ENCODE data around the gene IFITM2. TPM values are rescaled to one million over a fixed set of nuclear protein-coding genes. Genes with fewer than 3 reads are reported as not detected.
A peak's percentile ranks its signal among the peaks of the same experiment; 100 is the strongest.

The IFITM2 gene
- total RNA-seq, 1 donor from 2014 or later: 780 TPM

- no peak overlapping the region for H3K27ac ChIP-seq
- H3K27me3 ChIP-seq: peaks cover 8% of the 10 kb centered on the region
- DNase-seq (ENCODE audit: extremely low spot score in 2 of 2): no peak
- peaks cover 31% of the 10 kb centered on the region for H3K4me1 ChIP-seq
- intact Hi-C loops (cut with DNase I): no loop called here
- no peaks in the 10 kb centered on the region for H3K9me3 ChIP-seq
- H3K4me3 ChIP-seq: no peak overlapping the region
- TF ChIP-seq POLR2A (IDR thresholded peaks at IDR 0.05): no peak
- no peak for TF ChIP-seq CTCF (IDR thresholded peaks at IDR 0.05)
- TF ChIP-seq POLR2AphosphoS5 (IDR thresholded peaks at IDR 0.05; ENCODE audit: insufficient read depth in 1 of 2, low read depth in 1 of 2): no peak
- no peaks in the 10 kb centered on the region for H3K36me3 ChIP-seq
These were observed 11.2 kb upstream of the IFITM2 start for GRCh38 chr11:296171-297050.

DNA sequence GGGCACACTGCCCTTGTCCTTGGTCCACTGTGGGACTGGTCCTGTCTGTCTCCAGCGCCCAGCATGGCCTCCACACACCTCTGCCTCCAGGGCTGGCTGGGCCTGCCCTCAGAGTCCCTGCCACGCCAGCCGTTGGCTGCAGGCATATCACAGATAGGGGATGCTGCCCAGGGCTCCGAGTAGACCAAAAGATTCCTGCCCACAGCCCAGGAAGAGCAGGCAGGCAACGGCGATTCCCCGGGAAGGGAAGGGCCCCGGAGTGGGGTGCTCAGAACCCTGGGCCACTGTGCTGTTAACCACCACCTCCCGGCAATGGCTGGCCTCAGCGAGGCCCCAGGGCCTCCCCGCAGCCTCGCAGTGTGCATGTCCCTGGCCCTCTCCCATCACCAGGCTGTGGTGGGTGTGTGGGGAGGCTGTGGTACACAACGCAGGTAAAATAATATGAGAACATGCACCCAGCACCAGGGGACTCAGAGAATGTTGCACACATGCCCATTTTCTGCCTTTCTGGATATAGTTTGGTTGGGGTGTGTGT, 10.5 kb upstream of the IFITM2 start:
- TF ChIP-seq CTCF (IDR thresholded peaks at IDR 0.05): no peak
- no peak for TF ChIP-seq POLR2AphosphoS5 (IDR thresholded peaks at IDR 0.05; ENCODE audit: insufficient read depth in 1 of 2, low read depth in 1 of 2)
- no peak for TF ChIP-seq POLR2A (IDR thresholded peaks at IDR 0.05)
- H3K4me3 ChIP-seq: no peak overlapping the region
- no peaks in the 10 kb centered on the region for H3K36me3 ChIP-seq
- DNase-seq (ENCODE audit: extremely low spot score in 2 of 2): no peak
- H3K27me3 ChIP-seq: peaks cover 8% of the 10 kb centered on the region
- intact Hi-C loops (cut with DNase I): no loop called here
- H3K9me3 ChIP-seq: no peaks in the 10 kb centered on the region
- peaks cover 31% of the 10 kb centered on the region for H3K4me1 ChIP-seq
- no peak overlapping the region for H3K27ac ChIP-seq

DNA sequence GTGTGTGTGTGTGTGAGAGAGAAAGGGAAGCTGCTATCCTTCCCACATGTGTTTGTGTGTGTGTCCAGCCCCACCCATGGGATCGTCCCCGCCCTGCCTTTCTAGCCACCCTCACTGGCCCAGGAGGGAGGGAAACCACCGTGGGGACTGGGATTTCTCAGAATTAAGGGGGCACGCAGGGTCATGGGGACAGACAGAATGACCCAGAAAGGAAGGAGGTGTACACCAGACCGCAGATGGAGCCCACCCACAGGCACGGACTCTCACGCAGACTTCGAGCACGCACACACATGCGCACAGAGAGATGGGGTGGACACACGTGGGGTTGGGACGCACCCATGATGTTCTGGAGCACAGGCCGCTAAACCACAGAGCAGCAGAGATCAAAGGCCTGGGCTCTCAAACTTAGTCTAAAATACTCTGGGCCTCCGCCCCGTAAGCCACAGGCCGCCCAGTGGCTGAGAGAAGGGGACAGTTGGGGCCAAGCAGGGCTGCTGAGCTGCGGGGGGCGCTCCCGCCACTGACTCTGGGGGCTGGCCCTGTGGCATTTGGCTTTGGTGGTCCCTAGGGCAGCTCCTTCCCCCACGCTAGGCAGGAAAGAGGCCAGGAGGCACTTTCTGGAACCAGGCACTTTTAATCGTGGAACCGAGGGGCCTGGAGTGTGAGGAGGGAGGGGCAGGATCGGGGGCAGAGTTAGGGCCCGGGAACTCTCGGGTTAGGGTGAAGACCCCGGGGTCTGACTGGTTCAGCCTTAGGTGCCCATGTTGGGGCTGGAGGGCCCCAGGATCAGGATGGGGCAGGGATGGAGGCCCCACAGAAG, 9.8 kb upstream of the IFITM2 start:
- no peaks in the 10 kb centered on the region for H3K36me3 ChIP-seq
- H3K9me3 ChIP-seq: no peaks in the 10 kb centered on the region
- H3K4me1 ChIP-seq: peaks cover 31% of the 10 kb centered on the region
- DNase-seq (ENCODE audit: extremely low spot score in 2 of 2): no peak
- H3K4me3 ChIP-seq: no peak overlapping the region
- peaks cover 8% of the 10 kb centered on the region for H3K27me3 ChIP-seq
- intact Hi-C loops (cut with DNase I): no loop called here
- H3K27ac ChIP-seq: no peak overlapping the region
- TF ChIP-seq CTCF (IDR thresholded peaks at IDR 0.05): no peak
- no peak for TF ChIP-seq POLR2A (IDR thresholded peaks at IDR 0.05)
- TF ChIP-seq POLR2AphosphoS5 (IDR thresholded peaks at IDR 0.05; ENCODE audit: insufficient read depth in 1 of 2, low read depth in 1 of 2): peak in 1 of 2 donors; percentile 34

GRCh38 chr11:298406-299065, 9.1 kb upstream of the IFITM2 start:
- Histone ChIP-seq H3K9me3 (no peaks in the 10 kb centered on the region), H3K4me1 (peaks cover 31% of the 10 kb centered on the region), H3K27ac (no peak overlapping the region), H3K27me3 (peaks cover 8% of the 10 kb centered on the region), H3K4me3 (no peak overlapping the region), H3K36me3 (no peaks in the 10 kb centered on the region)
- no peak for TF ChIP-seq CTCF (IDR thresholded peaks at IDR 0.05)
- no peak for TF ChIP-seq POLR2AphosphoS5 (IDR thresholded peaks at IDR 0.05; ENCODE audit: insufficient read depth in 1 of 2, low read depth in 1 of 2)
- no peak for TF ChIP-seq POLR2A (IDR thresholded peaks at IDR 0.05)
- intact Hi-C loops (cut with DNase I): no loop called here
- no peak for DNase-seq (ENCODE audit: extremely low spot score in 2 of 2)
